ENCODE data around the gene PTPN7. TPM values are rescaled to one million over a fixed set of nuclear protein-coding genes. Genes with fewer than 3 reads are reported as not detected.
A peak's percentile ranks its signal among the peaks of the same experiment; 100 is the strongest.

PTPN7 gene
- total RNA-seq, 1 experiment from 2014 or later: not detected

DNA sequence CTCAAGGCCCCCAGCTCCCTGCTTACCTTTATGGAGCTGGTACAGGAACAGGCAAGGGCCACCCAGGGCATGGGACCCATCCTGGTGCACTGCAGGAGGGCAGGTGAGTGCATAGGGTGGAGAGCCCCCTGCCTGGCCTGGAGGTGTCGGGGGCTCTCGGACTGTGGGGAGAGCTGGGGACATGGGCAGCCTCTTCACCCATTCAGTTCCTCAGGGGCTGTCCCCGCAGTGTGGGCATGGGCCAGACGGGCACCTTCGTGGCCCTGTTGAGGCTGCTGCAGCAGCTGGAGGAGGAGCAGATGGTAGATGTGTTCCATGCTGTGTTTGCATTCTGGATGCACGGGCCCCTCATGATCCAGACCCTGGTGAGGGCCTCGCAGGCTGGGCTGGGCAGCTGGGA, 25.9 kb upstream of the PTPN7 start:
- intact Hi-C loops (cut with micrococcal nuclease): loop anchor here (10.0 kb wide), 1 partner anchor 258 kb away; no protein-coding TSS in a partner anchor
- no peak for DNase-seq (ENCODE audit: unreplicated experiment)
- ChIA-PET POLR2A (interaction anchor here (0.9 to 1.7 kb wide), 3 partner anchors 10 to 129 kb away, joined by 3 to 5 read pairs (median 4); no protein-coding TSS in a partner anchor), CTCF (interaction anchor here (0.6 to 21.3 kb wide), 21 partner anchors 10 to 1088 kb away, joined by 3 to 954 read pairs (median 6); partner anchors contain the start of gene UBE2T)
- H3K27ac Mint-ChIP-seq (ENCODE audit: low read depth, unreplicated experiment): no peak overlapping the region
- H3K4me1 Mint-ChIP-seq (ENCODE audit: insufficient read depth, unreplicated experiment): peaks cover 13% of the 10 kb centered on the region
- TF ChIP-seq, protein P1, sequence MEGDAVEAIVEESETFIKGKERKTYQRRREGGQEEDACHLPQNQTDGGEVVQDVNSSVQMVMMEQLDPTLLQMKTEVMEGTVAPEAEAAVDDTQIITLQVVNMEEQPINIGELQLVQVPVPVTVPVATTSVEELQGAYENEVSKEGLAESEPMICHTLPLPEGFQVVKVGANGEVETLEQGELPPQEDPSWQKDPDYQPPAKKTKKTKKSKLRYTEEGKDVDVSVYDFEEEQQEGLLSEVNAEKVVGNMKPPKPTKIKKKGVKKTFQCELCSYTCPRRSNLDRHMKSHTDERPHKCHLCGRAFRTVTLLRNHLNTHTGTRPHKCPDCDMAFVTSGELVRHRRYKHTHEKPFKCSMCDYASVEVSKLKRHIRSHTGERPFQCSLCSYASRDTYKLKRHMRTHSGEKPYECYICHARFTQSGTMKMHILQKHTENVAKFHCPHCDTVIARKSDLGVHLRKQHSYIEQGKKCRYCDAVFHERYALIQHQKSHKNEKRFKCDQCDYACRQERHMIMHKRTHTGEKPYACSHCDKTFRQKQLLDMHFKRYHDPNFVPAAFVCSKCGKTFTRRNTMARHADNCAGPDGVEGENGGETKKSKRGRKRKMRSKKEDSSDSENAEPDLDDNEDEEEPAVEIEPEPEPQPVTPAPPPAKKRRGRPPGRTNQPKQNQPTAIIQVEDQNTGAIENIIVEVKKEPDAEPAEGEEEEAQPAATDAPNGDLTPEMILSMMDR (IDR thresholded peaks at IDR 0.05; ENCODE audit: unreplicated experiment): no peak
- no TSS peak for BruUV-seq (replicated peaks)
- H3K27me3 Mint-ChIP-seq (ENCODE audit: insufficient read depth, unreplicated experiment): peaks cover 48% of the 10 kb centered on the region
- peaks cover 5% of the 10 kb centered on the region for H3K36me3 Mint-ChIP-seq (ENCODE audit: insufficient read depth, unreplicated experiment)
- H3K9me3 Mint-ChIP-seq (ENCODE audit: unreplicated experiment): no peaks in the 10 kb centered on the region
- H3K4me3 Mint-ChIP-seq (ENCODE audit: unreplicated experiment): no peak overlapping the region

- CTCF ChIA-PET: interaction anchor here (0.6 to 21.3 kb wide), 37 partner anchors 8 to 904 kb away, joined by 3 to 954 read pairs (median 5); partner anchors contain the start of gene LGR6
- peaks cover 5% of the 10 kb centered on the region for H3K36me3 Mint-ChIP-seq (ENCODE audit: insufficient read depth, unreplicated experiment)
- POLR2A ChIA-PET: interaction anchor here (1.7 kb wide), 1 partner anchor 11 kb away, joined by 5 read pairs; no protein-coding TSS in a partner anchor
- TF ChIP-seq, protein P1 (IDR thresholded peaks at IDR 0.05; ENCODE audit: unreplicated experiment): peak; percentile 100
- no peaks in the 10 kb centered on the region for H3K9me3 Mint-ChIP-seq (ENCODE audit: unreplicated experiment)
- BruUV-seq (replicated peaks): no TSS peak
- H3K27ac Mint-ChIP-seq (ENCODE audit: low read depth, unreplicated experiment): no peak overlapping the region
- intact Hi-C loops (cut with micrococcal nuclease): loop anchor here (1.0 to 10.0 kb wide), 4 partner anchors 52 to 534 kb away; no protein-coding TSS in a partner anchor
- DNase-seq (ENCODE audit: unreplicated experiment): peak; percentile 96
- no peak overlapping the region for H3K4me3 Mint-ChIP-seq (ENCODE audit: unreplicated experiment)
- peaks cover 50% of the 10 kb centered on the region for H3K27me3 Mint-ChIP-seq (ENCODE audit: insufficient read depth, unreplicated experiment)
- peaks cover 13% of the 10 kb centered on the region for H3K4me1 Mint-ChIP-seq (ENCODE audit: insufficient read depth, unreplicated experiment)
These were observed 24.5 kb upstream of the PTPN7 start for GRCh38 chr1:202184750-202185460.

DNA sequence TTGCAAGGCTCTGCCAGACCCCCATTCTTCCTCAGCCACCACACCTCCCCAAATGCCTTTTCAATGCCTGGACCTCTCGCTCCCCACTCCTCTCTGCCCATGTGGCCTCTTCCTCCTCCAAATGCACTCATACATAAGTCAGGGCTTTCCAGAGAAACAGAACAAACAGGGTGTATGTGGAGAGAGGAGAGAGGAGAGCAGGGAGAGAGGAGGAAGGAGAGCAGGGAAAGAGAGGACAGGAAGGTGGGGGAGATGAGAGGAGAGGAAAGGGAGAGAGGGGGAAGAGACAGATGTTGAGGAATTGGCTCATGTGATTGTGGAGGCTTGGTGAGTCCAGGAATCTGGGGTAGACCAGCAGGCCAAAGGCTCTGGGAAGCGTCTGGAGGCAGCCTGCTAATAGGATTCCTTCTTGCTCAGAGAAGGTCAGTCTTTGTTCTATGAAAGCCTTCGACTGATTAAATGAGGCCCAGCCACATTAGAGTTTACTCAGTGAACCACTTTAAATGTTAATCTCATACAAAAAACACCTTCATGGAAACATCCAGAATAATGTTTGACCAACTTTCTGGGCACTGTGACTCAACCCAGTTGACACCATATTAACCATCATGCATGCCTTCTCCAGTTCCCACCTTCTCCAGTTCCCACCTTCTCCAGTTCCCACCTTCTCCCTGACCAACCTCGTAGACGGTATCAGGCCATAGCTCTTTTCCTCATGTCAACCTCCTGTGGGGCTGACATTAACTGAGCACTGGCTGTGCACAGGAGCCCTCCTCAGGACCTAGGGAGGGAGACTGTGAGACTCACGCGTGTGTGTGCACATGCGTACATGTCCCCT, 21.9 kb upstream of the PTPN7 start:
- no TSS peak for BruUV-seq (replicated peaks)
- peaks cover 59% of the 10 kb centered on the region for H3K27me3 Mint-ChIP-seq (ENCODE audit: insufficient read depth, unreplicated experiment)
- CTCF ChIA-PET: interaction anchor here (0.6 to 21.3 kb wide), 10 partner anchors 10 to 535 kb away, joined by 3 to 954 read pairs (median 7); partner anchors contain the start of gene LGR6

More for the DNA sequence above, 21.9 kb upstream of the PTPN7 start:
- TF ChIP-seq, protein P1 (IDR thresholded peaks at IDR 0.05; ENCODE audit: unreplicated experiment): no peak
- POLR2A ChIA-PET: no interaction called here
- Mint-ChIP-seq H3K4me3 (ENCODE audit: unreplicated experiment) (no peak overlapping the region), H3K4me1 (ENCODE audit: insufficient read depth, unreplicated experiment) (peaks cover 13% of the 10 kb centered on the region), H3K9me3 (ENCODE audit: unreplicated experiment) (no peaks in the 10 kb centered on the region), H3K27ac (ENCODE audit: low read depth, unreplicated experiment) (no peak overlapping the region), H3K36me3 (ENCODE audit: insufficient read depth, unreplicated experiment) (peaks cover 5% of the 10 kb centered on the region)
- no peak for DNase-seq (ENCODE audit: unreplicated experiment)
- intact Hi-C loops (cut with micrococcal nuclease): loop anchor here (10.0 kb wide), 1 partner anchor 263 kb away; no protein-coding TSS in a partner anchor

Measured in MCF 10A (cell line).